Suprapubic skin (tissue), 4 donors: Measurements from ENCODE around the gene ESD. TPM values are rescaled to one million over a fixed set of nuclear protein-coding genes. Genes with fewer than 3 reads are reported as not detected.

Source experiments
- DNase-seq, 2 donors: peaks; one replicate each; pipeline ENCODE4 v3.0.0-alpha.2; 2019; ENCODE audit warnings: low spot score in 2 of 2
- H3K27ac ChIP-seq: fragments of 200-600 bp; sonication (generic); one replicate; pipeline ENCODE4 v1.5.1; 2019
- H3K27me3 ChIP-seq: fragments of 200-600 bp; sonication (generic); one replicate; pipeline ENCODE4 v1.5.1; 2019
- H3K36me3 ChIP-seq: fragments of 200-600 bp; sonication (generic); one replicate; pipeline ENCODE4 v1.5.1; 2019
- H3K4me1 ChIP-seq: fragments of 200-600 bp; sonication (generic); one replicate; pipeline ENCODE4 v1.5.1; 2019
- H3K4me3 ChIP-seq: fragments of 200-600 bp; sonication (generic); one replicate; pipeline ENCODE4 v1.5.1; 2019; ENCODE audit warnings: mild to moderate bottlenecking
- H3K9me3 ChIP-seq: fragments of 200-600 bp; sonication (generic); one replicate; pipeline ENCODE4 v1.5.1; 2019
- CTCF ChIP-seq, 2 donors: fragments of 200-600 bp in 1 of 2; fragments of 450-650 bp in 1 of 2; sonication (generic) in 1 of 2; IDR thresholded peaks; one replicate each; pipeline ENCODE4 v1.5.1; 2016 to 2019; ENCODE audit warnings: antibody characterized with exemption in 2 of 2, mild to moderate bottlenecking in 1 of 2, moderate library complexity in 1 of 2
- EP300 ChIP-seq: sonication (generic); formaldehyde crosslinking; IDR thresholded peaks from one replicate; pipeline ENCODE4 v1.6.1; 2017; ENCODE audit warnings: antibody characterized with exemption
- POLR2A ChIP-seq, 2 donors: fragments of 450-650 bp; IDR thresholded peaks; one replicate each; pipeline ENCODE4 v1.6.1; 2017; ENCODE audit warnings: antibody characterized with exemption in 2 of 2, mild to moderate bottlenecking in 2 of 2, moderate library complexity in 2 of 2
- POLR2AphosphoS5 ChIP-seq, 3 donors: sonication (generic); formaldehyde crosslinking; IDR thresholded peaks; one replicate each; pipeline ENCODE4 v1.6.1; 2017; ENCODE audit warnings: antibody characterized with exemption in 3 of 3
- WGBS: methylation state at CpG from one replicate; pipeline ENCODE4 v1.1.5; 2018; 5-methylcytosine and 5-hydroxymethylcytosine counted together
- total RNA-seq, 4 donors: library from RNA; depleted of rRNA; stranded (reverse); fragments of >200 nt; gene quantifications; one replicate each; pipeline ENCODE4 v1.1.0, GENCODE V29; 2016

Gene ESD
- total RNA-seq, 4 donors from 2014 or later = 77.7 to 83.0 (median 82.2) TPM

DNA sequence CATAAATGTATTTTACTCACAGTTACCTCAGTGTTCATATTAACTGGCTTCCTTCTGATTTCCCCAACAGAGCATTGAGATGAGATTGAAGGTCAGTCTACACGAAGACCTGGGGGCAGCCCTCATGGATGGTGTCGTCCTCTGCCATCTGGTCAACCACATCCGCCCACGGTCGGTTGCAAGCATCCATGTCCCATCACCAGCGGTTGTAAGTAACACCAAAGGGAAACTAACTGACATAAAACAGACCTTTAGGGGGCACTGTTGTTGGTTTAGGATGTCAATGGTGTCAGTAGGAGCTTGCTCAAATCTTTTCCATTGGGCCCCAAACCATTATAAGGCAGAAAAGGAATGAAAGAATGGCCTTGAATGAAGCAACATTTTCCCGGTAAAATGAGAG lies 68.2 kb downstream of the ESD start:
- no peak for DNase-seq
- peaks cover 79% of the 10 kb centered on the region for H3K36me3 ChIP-seq
- no peaks in the 10 kb centered on the region for H3K4me1 ChIP-seq
- no peaks in the 10 kb centered on the region for H3K9me3 ChIP-seq
- no peaks in the 10 kb centered on the region for H3K27me3 ChIP-seq
- no peak overlapping the region for H3K4me3 ChIP-seq
- TF ChIP-seq POLR2AphosphoS5 (IDR thresholded peaks at IDR 0.05) (no peak), EP300 (no peak), POLR2A (IDR thresholded peaks at IDR 0.05) (no peak), CTCF (IDR thresholded peaks at IDR 0.05) (no peak)
- 96% methylated on average over 7 of the region's 7 CpGs for WGBS
- H3K27ac ChIP-seq = no peak overlapping the region

- 86% methylated on average over 5 of the region's 5 CpGs for WGBS
Observed at GRCh38 chr13:46726347-46726746, 70.6 kb downstream of the ESD start.

More at GRCh38 chr13:46726347-46726746, 70.6 kb downstream of the ESD start:
- no peaks in the 10 kb centered on the region for H3K4me1 ChIP-seq
- H3K4me3 ChIP-seq = no peak overlapping the region
- no peaks in the 10 kb centered on the region for H3K9me3 ChIP-seq
- H3K27ac ChIP-seq = no peak overlapping the region
- no peak for TF ChIP-seq CTCF (IDR thresholded peaks at IDR 0.05)
- TF ChIP-seq POLR2AphosphoS5 (IDR thresholded peaks at IDR 0.05) = no peak
- TF ChIP-seq EP300 = no peak
- no peak for TF ChIP-seq POLR2A (IDR thresholded peaks at IDR 0.05)
- DNase-seq = no peak
- H3K36me3 ChIP-seq = peaks cover 63% of the 10 kb centered on the region
- H3K27me3 ChIP-seq = no peaks in the 10 kb centered on the region

Other genes starting within 250 kb of the ESD start
- 10 to 100 TPM; 29.1 to 44.7 (median 34.9) TPM for gene LRCH1, start 244.0 kb downstream of the ESD start, total RNA-seq
- gene HTR2A, start 99.9 kb upstream of the ESD start, total RNA-seq = under 1 TPM in 1 of 4 donors, not detected in 3; 0.57 TPM